Esophagus squamous epithelium (tissue), 5 donors: ENCODE results near the gene HCFC1. TPM values are rescaled to one million over a fixed set of nuclear protein-coding genes. Genes with fewer than 3 reads are reported as not detected.

Experiments used
- DNase-seq: peaks from one replicate; lab custom pipeline; 2025; lab: John Stamatoyannopoulos, UW
- H3K27ac ChIP-seq, 4 donors: fragments of 200-600 bp; sonication (generic); one replicate each; pipeline ENCODE4 v1.5.1; 2016 to 2019; ENCODE audit warnings: mild to moderate bottlenecking in 1 of 4
- H3K27me3 ChIP-seq, 4 donors: fragments of 200-600 bp; sonication (generic); 1 replicate in 3 of 4; 2 replicates in 1 of 4; pipeline versions ENCODE4 v1.5.1 to v1.6.0; 2017 to 2021; ENCODE audit warnings: antibody characterized with exemption in 1 of 4
- H3K36me3 ChIP-seq, 3 donors: fragments of 200-600 bp; sonication (generic); one replicate each; pipeline ENCODE4 v1.5.1; 2016 to 2019
- H3K4me1 ChIP-seq, 3 donors: fragments of 200-600 bp; sonication (generic); one replicate each; pipeline ENCODE4 v1.5.1; 2017 to 2019
- H3K4me3 ChIP-seq, 4 donors: fragments of 200-600 bp; sonication (generic); 1 replicate in 3 of 4; 2 replicates in 1 of 4; pipeline ENCODE4 v1.5.1; 2016 to 2019; ENCODE audit warnings: mild to moderate bottlenecking in 2 of 4, moderate library complexity in 1 of 4
- H3K9me3 ChIP-seq, 3 donors: fragments of 200-600 bp; sonication (generic); one replicate each; pipeline ENCODE4 v1.5.1; 2016 to 2019
- CTCF ChIP-seq, 6 experiments: fragments of 450-650 bp in 4 of 6; fragments of 200-600 bp in 2 of 6; sonication (generic) in 2 of 6; IDR thresholded peaks; one replicate each; pipeline ENCODE4 v1.5.1; 2016 to 2019; ENCODE audit warnings: antibody characterized with exemption in 6 of 6, mild to moderate bottlenecking in 4 of 6, moderate library complexity in 4 of 6
- POLR2A ChIP-seq, 4 donors: fragments of 450-650 bp; IDR thresholded peaks; one replicate each; pipeline ENCODE4 v1.6.1; 2017; ENCODE audit warnings: antibody characterized with exemption in 4 of 4, mild to moderate bottlenecking in 4 of 4, moderate library complexity in 3 of 4
- WGBS, 2 donors: methylation state at CpG; one replicate each; pipeline ENCODE4 v1.1.5; 2018; 5-methylcytosine and 5-hydroxymethylcytosine counted together
- intact Hi-C: fragments of 100-400 bp; cut with DNase I; formaldehyde crosslinking; loops from one replicate; pipeline ENCODE4 v1.15.0; 2022
- total RNA-seq, 4 donors: library from RNA; depleted of rRNA; stranded (reverse); fragments of >200 nt; gene quantifications; one replicate each; pipeline ENCODE4 v1.1.0, GENCODE V29; 2016
- donor health status: DM: yes; HTN: yes; CAD: no.

Gene HCFC1
- total RNA-seq: 10 to 100 TPM; 22.2 to 54.0 (median 37.0) TPM

DNA sequence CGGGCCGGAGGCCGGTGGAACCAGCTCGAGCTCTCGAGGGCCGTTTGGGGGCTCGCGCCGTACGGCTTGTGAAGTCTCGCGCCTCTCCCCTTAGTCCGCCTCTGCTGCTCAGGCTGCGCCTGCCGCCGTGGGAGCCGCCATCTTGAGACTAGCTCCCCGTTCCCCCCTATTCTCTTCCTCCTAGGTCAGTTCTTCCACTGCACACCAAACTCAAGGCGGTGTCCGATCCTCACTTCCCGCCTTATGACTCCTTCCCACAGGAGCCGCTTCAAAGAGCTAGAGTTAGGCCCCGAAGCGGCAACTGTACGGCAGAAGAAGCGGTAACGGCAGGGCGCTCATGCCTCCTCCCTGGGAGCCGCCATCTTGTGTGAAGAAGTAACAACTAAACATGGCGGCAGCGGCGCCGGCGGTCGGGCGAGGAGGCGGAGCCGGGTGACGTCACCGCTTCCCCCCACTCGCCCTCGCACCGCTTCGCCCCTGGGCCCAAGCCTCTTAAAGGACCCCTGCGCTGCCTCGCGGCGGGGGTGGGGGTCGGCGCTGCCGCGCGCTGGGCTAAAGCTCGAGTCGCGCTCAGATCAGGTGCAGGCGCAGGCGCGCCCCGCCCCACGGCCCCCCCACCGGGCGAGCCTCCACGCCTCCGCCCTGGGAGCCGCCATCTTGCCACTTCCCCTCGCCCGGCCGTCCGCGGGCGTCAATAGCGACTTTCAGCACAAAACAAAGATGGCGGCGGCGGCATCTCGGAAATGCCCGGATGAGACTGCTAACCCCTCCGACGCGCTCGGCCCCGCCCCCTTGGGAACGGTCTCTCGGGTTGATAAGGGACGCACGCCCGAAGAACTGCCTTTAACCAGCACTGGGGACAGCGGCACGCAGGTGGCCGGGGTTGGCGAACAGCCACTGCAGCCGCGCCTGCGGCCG lies at the start of gene HCFC1:
HCFC1 (minus strand) TSS at position 369 of the 918 bp plus-strand sequence. CDS start 978 bp downstream, outside the sequence.
- WGBS, 2 donors: 7% methylated on average over 5 of the region's 96 CpGs; no CpG with 5 or more reads in 1 of the 2 donors
- peak within 1 kb of the TSS; percentile 98 to 99 (median 99) for H3K27ac ChIP-seq
- no peaks in the 10 kb centered on the region for H3K9me3 ChIP-seq
- DNase-seq: peak; percentile 84
- peak in 2 of 4 donors; percentile 22 to 27 for TF ChIP-seq POLR2A (IDR thresholded peaks at IDR 0.05)
- TF ChIP-seq CTCF (IDR thresholded peaks at IDR 0.05): peak in 1 of 6 experiments; percentile 7
- peaks cover 37 to 56% (median 46%) of the 10 kb centered on the region in 3 donors for H3K4me1 ChIP-seq
- no peaks in the 10 kb centered on the region for H3K27me3 ChIP-seq
- H3K36me3 ChIP-seq: no peaks in the 10 kb centered on the region
- H3K4me3 ChIP-seq: peak within 1 kb of the TSS; percentile 76 to 95 (median 82)
- intact Hi-C loops: no loop called here

- no peaks in the 10 kb centered on the region for H3K27me3 ChIP-seq
- 17 to 46% methylated on average over 1 to 7 of the region's 11 CpGs for WGBS, 2 donors
- H3K9me3 ChIP-seq: no peaks in the 10 kb centered on the region
- no peak for TF ChIP-seq CTCF (IDR thresholded peaks at IDR 0.05)
- TF ChIP-seq POLR2A (IDR thresholded peaks at IDR 0.05): no peak
- peaks cover 15 to 62% (median 20%) of the 10 kb centered on the region in 3 donors for H3K4me1 ChIP-seq
- no peak for DNase-seq
- H3K36me3 ChIP-seq: peaks cover 0 to 13% (median 11%) of the 10 kb centered on the region in 3 donors
- no peak overlapping the region for H3K4me3 ChIP-seq
- peak overlapping the region; percentile 91 to 93 (median 92) for H3K27ac ChIP-seq
- intact Hi-C loops: no loop called here
These were observed 49.6 kb upstream of the HCFC1 start for GRCh38 chrX:154021131-154021611.

DNA sequence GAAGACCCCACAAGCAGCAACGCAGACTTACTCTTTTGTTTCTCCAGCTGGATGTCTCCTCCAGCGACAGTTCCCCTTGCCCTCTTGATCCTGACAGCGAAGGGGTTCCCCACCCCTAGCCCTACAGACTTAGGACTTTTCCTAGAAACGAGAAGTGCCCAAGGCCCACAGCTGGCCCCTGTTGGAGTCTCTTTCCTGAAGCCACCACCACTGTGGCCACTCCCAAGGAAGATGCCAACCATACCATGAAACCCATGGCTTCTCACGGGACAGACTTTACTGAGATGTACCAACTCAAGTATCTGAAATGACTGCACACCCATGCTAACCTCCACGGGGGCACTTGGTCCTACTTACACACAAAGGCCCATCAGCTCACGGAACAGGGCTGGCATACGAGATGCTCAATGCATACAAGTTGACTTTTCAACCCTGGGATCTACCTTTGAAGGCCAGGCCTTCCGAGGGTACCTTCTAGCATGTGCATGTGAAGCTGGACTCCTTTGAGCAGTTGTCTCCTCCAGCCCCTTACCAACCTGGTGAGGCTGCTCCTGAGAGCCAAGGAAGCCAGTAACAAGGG lies 49.0 kb upstream of the HCFC1 start:
- TF ChIP-seq POLR2A (IDR thresholded peaks at IDR 0.05): no peak
- TF ChIP-seq CTCF (IDR thresholded peaks at IDR 0.05): no peak
- Histone ChIP-seq H3K27ac (peak overlapping the region; percentile 91 to 93 (median 92)), H3K36me3 (peaks cover 0 to 18% (median 15%) of the 10 kb centered on the region in 3 donors), H3K27me3 (no peaks in the 10 kb centered on the region), H3K9me3 (no peaks in the 10 kb centered on the region), H3K4me1 (peaks cover 15 to 57% (median 20%) of the 10 kb centered on the region in 3 donors), H3K4me3 (peak overlapping the region; percentile 38 to 79 (median 61))
- DNase-seq: no peak
- WGBS, 2 donors: 60% methylated on average over 4 of the region's 9 CpGs; no CpG with 5 or more reads in 1 of the 2 donors
- intact Hi-C loops: no loop called here

- H3K4me3 ChIP-seq: peak within 1 kb of the TSS; percentile 55 to 79 (median 62)
- 0% methylated on average over 4 of the region's 99 CpGs; no CpG with 5 or more reads in 1 of the 2 donors for WGBS, 2 donors
- DNase-seq: no peak
- peaks cover 0 to 25% (median 19%) of the 10 kb centered on the region in 3 donors for H3K36me3 ChIP-seq
- no peaks in the 10 kb centered on the region for H3K27me3 ChIP-seq
- H3K27ac ChIP-seq: peak within 1 kb of the TSS; percentile 91 to 93 (median 92)
- intact Hi-C loops: no loop called here
- H3K9me3 ChIP-seq: no peaks in the 10 kb centered on the region
- peaks cover 15 to 49% (median 20%) of the 10 kb centered on the region in 3 donors for H3K4me1 ChIP-seq
- TF ChIP-seq CTCF (IDR thresholded peaks at IDR 0.05) (no peak), POLR2A (IDR thresholded peaks at IDR 0.05) (peak in 2 of 4 donors; percentile 47 to 54)
These were observed 48.3 kb upstream of the HCFC1 start, which contains the start of gene IRAK1 for GRCh38 chrX:154019633-154020528. Gene IRAK1 (minus strand): TSS chrX:154019902. CDS start chrX:154019812, 90 bp downstream.
